Lower leg skin (tissue), 4 donors: ENCODE data around the gene TRABD. TPM values are rescaled to one million over a fixed set of nuclear protein-coding genes. Genes with fewer than 3 reads are reported as not detected.

Source experiments
- DNase-seq, 2 donors: peaks; one replicate each; pipeline ENCODE4 v3.0.0-alpha.2; 2019; ENCODE audit warnings: low spot score in 2 of 2
- H3K4me3 ChIP-seq: fragments of 200-600 bp; sonication (generic); 2 replicates; pipeline ENCODE4 v1.5.1; 2017; ENCODE audit warnings: mild to moderate bottlenecking, low read depth; ENCODE audit not compliant: poor library complexity, severe bottlenecking
- CTCF ChIP-seq, 3 donors: fragments of 450-650 bp; IDR thresholded peaks; one replicate each; pipeline ENCODE4 v1.5.1; 2016; ENCODE audit warnings: antibody characterized with exemption in 3 of 3, mild to moderate bottlenecking in 3 of 3, moderate library complexity in 2 of 3
- POLR2A ChIP-seq, 2 donors: fragments of 450-650 bp; IDR thresholded peaks; one replicate each; pipeline ENCODE4 v1.6.1; 2016 to 2017; ENCODE audit warnings: antibody characterized with exemption in 2 of 2, mild to moderate bottlenecking in 1 of 2, moderate library complexity in 1 of 2
- WGBS, 2 donors: methylation state at CpG; one replicate each; pipeline ENCODE4 v1.1.5; 2018; 5-methylcytosine and 5-hydroxymethylcytosine counted together
- intact Hi-C: fragments of 100-400 bp; cut with DNase I; formaldehyde crosslinking; loops from one replicate; pipeline ENCODE4 v1.15.0; 2023; ENCODE audit warnings: low total_unique reads
- total RNA-seq, 4 donors: library from RNA; depleted of rRNA; stranded (reverse); fragments of >200 nt; gene quantifications; one replicate each; pipeline ENCODE4 v1.1.0, GENCODE V29; 2016

The TRABD gene
- total RNA-seq, 4 donors from 2014 or later, result 31.5 to 62.7 (median 46.4) TPM

GRCh38 chr22:50205781-50206569, 20.3 kb downstream of the TRABD start:
- intact Hi-C loops, result loop anchor here (10.0 kb wide), 1 partner anchor 51 kb away; no protein-coding TSS in a partner anchor
- 89% methylated on average over 36 to 45 of the region's 45 CpGs for WGBS, 2 donors
- peak in 1 of 2 donors; percentile 83 for DNase-seq

DNA sequence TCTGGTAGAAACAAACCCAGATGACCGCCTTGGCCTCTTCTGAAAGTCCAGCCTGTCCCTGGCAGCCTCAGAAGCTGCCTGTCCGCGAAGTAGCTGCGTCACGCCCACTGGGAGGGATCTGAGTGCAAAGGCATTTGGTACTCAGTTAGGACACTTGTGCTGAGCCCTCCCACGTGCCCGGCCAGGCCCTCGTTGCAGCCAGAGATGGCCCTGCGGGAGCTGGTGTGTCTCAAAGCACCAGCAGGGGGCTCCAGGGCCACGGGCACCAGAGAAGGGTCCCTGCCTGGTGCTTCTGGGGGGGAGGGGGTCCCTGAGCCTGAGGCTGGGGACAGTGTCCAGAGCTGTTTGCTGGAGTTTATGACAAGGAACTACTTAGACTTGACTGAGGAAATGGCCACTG, 20.9 kb downstream of the TRABD start:
- peak in 1 of 2 donors; percentile 82 for DNase-seq
- intact Hi-C loops, result loop anchor here (10.0 kb wide), 1 partner anchor 52 kb away; no protein-coding TSS in a partner anchor
- WGBS, 2 donors, result 47 to 57% methylated on average over 9 to 10 of the region's 10 CpGs

More at GRCh38 chr22:50205781-50206569, 20.3 kb downstream of the TRABD start:
- TF ChIP-seq CTCF (IDR thresholded peaks at IDR 0.05), result no peak
- no peak for TF ChIP-seq POLR2A (IDR thresholded peaks at IDR 0.05)
- no peak overlapping the region for H3K4me3 ChIP-seq

DNA sequence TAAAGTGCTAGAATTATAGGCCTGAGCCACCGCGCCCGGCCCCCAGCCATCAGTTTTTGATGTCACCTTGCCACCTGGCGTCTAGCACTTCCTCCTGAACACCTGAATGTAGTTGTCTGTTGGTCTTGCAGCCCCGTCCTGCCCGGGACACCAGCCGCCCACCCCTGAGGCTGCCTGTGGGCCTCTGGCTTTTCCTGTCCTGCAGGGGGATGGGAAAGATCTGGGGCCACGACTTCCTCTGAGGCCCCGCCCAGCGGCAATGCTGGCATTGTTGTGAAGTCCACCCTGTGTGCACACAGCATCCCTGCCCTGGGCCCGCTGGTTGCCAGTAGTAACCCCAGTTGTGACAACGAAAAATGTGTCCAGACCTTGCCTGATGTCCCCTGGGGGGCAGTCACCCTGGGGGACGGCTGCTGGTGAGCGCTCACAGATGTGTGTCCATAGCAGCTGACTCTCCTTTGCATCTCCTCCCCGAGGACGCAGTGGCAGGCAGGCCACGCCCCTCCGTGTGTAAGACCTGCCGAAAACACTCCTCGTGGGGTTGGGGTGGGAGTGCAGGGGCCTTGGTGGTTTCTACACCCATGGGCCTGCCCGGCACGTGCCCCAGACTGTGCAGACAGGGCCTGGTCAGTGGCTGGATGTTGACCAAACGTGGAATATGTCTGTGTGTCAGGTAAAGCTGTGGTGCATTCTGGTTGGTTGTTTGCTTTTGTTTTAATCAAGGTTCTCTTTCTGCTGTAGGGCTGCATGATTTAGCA, 21.8 kb downstream of the TRABD start:
- no peak for DNase-seq
- intact Hi-C loops, result loop anchor here (10.0 kb wide), 1 partner anchor 53 kb away; no protein-coding TSS in a partner anchor

More for the DNA sequence above, 20.9 kb downstream of the TRABD start:
- no peak overlapping the region for H3K4me3 ChIP-seq
- TF ChIP-seq CTCF (IDR thresholded peaks at IDR 0.05) (no peak), POLR2A (IDR thresholded peaks at IDR 0.05) (no peak)

GRCh38 chr22:50208430-50208938, 22.8 kb downstream of the TRABD start:
- intact Hi-C loops, result loop anchor here (10.0 kb wide), 1 partner anchor 54 kb away; no protein-coding TSS in a partner anchor

More for the DNA sequence above, 21.8 kb downstream of the TRABD start:
- WGBS, 2 donors, result 77 to 78% methylated on average over 11 to 18 of the region's 23 CpGs
- no peak overlapping the region for H3K4me3 ChIP-seq
- TF ChIP-seq CTCF (IDR thresholded peaks at IDR 0.05), result no peak
- TF ChIP-seq POLR2A (IDR thresholded peaks at IDR 0.05), result no peak

More at GRCh38 chr22:50208430-50208938, 22.8 kb downstream of the TRABD start:
- 85 to 86% methylated on average over 19 to 22 of the region's 22 CpGs for WGBS, 2 donors
- DNase-seq, result no peak
- H3K4me3 ChIP-seq, result no peak overlapping the region
- no peak for TF ChIP-seq CTCF (IDR thresholded peaks at IDR 0.05)
- TF ChIP-seq POLR2A (IDR thresholded peaks at IDR 0.05), result no peak
